Activated CD4-positive, CD25-positive, alpha-beta regulatory T cell treated with anti-CD3 and anti-CD28 coated beads, Interleukin-2, amount 50 U/mL, for 72 hours (primary cell): ENCODE results near the gene SHE.
A peak's percentile ranks its signal among the peaks of the same experiment; 100 is the strongest.
"Not testable (repeated sequence)": the region's sequence is repeated elsewhere in the genome, so short reads cannot be mapped to it uniquely, and the experiment has no call there.

Experiments
- DNase-seq: peaks from one replicate; pipeline ENCODE4 v3.0.0; 2021

Gene SHE

GRCh38 chr1:154502066-154502743 lies at the start of gene SHE, which contains the start of gene TDRD10:
Gene SHE, minus strand, starts transcription at chr1:154502412. Its CDS starts 386 bp downstream, at chr1:154502026.
Gene TDRD10, plus strand, starts transcription at chr1:154502219. Its CDS starts 4,685 bp downstream, at chr1:154506904.
- DNase-seq: no peak

DNA sequence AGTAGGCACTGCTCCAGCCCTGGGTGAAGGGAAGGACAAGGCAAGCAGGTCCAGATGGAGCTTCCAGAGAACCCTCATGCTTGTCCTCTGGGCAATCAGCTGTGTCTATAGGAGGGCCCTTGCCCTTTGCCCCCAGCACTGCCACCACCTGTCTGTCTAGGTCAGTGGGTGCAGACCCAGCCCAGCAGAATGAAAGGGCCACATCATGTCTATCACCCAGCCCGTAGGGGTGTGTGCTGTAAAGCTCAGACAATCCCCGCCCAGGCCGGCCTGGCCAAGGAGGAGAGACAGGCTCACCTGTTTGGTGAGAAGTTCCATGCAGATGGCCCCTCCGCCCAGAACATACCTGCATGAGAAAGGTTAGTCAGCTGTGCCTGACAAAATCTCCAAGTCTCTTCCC lies 49.3 kb upstream of the SHE start:
- no peak for DNase-seq

GRCh38 chr1:154550657-154551056 lies 48.4 kb upstream of the SHE start:
- no peak for DNase-seq

GRCh38 chr1:154550070-154550469 lies 47.9 kb upstream of the SHE start:
- no peak for DNase-seq

DNA sequence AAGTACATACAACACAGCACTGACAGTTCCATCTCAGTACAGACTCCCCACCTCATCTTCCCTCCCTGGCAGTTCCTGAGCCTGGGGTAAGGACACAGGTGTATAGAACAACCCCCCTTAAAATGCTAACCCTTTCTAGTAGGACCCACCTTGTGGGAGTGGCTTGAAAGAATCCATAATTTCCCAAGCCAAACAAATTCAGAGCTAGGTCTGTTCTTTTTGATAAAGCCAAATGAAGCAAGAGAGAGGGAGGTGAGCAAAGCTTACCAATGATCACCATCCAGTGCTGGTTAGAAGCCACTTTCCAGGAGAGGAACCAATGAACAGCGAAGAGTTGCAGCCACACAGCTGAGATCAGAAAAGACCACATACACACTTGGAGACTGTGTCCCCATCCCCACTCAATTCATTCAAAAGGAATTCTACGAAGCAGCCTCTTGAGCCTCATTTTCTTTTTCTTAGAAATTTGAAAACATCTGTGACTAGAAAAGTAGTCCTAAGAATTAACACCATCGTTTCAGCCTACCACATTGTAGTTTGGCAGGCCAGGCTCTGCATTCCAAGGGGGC lies 47.1 kb upstream of the SHE start:
- DNase-seq: no peak

GRCh38 chr1:154548028-154548427 lies 45.8 kb upstream of the SHE start:
- DNase-seq: no peak

- DNase-seq: no peak
Measured at GRCh38 chr1:154547105-154547732, 45.0 kb upstream of the SHE start.

DNA sequence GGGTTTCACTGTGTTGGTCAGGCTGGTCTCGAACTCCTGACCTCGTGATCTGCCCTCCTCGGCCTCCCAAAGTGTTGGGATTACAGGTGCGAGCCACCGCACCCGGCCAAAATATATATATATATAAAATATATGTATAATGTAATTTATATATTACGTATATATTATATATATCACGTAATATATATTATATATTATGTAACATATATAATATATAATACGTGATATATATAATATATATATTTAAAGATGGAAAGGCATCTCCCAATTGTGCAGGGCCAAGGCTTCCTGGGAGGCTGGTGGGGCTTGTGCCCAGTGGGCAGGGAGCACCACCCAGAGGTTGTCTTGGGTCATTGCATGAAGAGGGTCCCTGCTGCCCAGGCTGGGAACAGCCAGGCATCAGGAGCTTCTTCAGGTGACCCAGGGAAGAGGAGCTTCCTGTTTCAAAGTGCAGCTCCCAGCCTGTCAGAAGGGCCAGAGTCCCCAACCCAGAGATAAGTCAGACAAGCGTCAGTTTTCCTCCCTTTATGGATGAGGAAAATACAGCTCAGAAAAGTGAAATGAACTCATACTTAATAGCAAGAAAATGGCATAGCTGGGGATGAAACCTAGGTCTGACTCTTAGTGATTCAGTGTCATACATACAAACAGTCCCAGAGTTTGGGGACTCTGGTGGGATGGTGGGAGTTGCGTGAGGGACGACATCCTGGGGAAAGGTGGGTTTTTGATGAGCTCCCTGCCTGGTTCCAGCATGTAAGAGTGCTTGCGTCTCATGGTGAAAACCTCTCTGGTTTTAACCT lies 44.3 kb upstream of the SHE start:
- peak; percentile 55 for DNase-seq

- DNase-seq: no peak
Measured at GRCh38 chr1:154541231-154541630, 39.0 kb upstream of the SHE start.

DNA sequence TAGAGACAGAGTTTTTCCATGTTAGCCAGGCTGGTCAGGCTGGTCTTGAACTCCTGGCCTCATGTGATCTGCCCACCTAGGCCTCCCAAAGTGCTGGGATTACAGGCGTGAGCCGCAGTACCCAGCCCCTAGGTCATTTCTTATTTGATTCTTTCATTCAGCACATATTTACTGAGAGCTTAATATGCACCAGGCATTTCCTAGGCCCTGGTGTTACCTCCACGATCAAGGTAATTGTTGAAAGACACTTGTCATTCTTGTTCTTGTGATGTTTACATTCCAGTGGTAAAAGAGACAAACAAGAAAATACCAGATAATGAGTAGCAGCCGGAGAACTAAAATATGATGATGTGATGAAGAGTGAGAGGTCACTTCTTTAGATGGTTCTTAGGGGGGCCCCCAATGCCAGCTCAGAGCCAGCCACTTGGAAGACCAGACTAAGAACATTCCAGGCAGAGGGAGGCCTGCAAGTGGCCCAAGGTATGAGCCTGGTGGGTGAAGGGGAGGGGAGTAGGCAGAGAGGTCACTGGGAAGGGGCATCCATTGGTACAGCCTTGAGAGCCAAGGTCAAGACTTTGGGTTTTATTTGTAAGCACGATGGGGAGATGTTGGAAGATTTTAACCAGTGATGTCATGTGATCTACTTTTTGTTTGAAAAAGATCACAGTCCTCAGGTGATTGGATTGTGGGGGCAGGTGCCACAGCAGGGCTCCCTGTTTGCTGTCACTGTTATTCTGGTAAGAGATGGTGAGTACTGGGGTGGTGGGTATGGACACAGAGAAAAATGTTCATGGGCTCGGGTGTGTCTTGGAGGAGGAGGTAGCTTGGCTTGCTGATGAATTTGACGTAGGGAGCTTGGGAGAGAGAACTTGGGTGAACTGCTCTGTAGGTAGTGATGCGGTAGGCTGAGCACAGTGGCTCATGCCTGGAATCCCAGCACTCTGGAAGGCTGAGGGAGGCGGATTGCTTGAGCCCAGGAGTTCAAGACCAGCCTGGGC lies 37.6 kb upstream of the SHE start:
- DNase-seq: no peak

DNA sequence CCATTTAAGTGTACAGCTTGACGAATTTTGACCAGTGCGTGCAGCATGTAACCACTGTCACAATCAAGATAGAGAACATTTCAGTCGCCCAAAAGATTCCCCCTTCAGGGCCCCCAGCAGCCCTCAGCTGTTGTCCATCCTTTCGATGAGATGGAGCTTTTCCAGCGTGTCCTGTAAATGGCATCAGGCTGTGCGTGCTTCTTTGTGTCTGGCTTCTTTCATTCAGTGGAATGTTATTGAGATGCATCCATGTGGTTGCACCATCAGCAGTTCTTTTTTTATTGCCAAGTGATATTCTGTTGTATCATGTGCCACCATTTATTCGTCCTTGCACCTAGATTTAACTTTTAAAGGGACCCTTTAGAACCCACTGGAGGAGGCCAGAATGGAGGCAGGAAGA lies 34.4 kb upstream of the SHE start:
- DNase-seq: no peak

- no peak for DNase-seq
Measured at GRCh38 chr1:154533952-154534844, 32.0 kb upstream of the SHE start.

DNA sequence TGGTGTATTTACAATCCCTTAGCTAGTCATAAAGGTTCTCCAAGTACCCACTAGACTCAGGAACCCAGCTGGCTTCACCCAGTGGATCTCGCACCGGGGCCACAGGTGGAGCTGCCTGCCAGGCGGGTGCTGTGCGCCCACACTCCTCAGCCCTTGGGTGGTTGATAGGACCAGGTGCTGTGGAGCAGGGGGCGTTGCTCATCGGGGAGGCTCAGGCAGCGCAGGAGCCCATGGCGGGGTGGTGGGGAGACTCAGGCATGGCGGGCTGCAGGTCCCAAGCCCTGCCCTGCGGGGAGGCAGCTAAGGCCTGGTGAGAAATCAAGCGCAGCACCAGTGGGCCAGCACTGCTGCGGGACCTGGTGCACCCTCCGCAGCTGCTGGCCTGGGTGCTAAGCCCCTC lies 29.7 kb upstream of the SHE start:
- not testable (repeated sequence) for DNase-seq

- DNase-seq: no peak
Measured at GRCh38 chr1:154529308-154529707, 27.1 kb upstream of the SHE start.

DNA sequence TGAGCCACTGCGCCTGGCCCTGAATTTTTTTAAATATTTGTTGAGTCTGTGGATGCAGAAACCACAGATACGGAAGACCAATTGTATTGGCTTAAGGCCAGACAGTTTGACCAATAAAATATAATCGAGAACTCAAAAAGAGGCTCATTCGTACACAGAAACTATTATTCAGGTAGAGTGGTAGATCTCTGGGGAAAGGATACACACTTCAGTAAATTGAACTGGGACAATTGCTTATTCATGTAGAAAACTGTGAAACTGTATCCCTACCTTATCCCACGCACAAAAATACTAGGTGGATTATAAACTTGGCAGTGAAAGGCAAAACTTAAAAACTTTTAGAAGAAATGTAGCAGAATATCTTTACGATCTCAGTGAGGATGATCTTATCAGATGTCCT lies 25.0 kb upstream of the SHE start:
- DNase-seq: no peak

DNA sequence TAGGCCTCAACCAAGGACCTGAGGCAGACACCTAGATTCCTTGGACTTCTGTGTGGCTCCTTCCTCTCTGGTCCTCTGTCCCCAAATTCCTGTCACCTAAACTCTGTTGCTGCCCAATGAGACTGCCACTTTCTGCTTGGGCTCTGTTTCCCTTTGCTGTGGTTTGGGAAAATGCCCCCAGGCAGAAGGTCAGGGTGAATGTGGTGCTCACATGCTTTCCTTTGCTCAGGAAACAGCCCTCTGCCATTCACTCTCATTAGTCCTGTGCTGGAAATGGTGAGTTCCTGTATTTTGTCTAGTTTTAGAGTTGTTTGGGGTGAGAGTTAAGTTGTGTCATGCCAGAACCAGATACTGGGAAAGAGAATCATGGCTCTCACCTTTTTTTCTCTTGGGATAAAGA lies 22.7 kb upstream of the SHE start:
- no peak for DNase-seq

DNA sequence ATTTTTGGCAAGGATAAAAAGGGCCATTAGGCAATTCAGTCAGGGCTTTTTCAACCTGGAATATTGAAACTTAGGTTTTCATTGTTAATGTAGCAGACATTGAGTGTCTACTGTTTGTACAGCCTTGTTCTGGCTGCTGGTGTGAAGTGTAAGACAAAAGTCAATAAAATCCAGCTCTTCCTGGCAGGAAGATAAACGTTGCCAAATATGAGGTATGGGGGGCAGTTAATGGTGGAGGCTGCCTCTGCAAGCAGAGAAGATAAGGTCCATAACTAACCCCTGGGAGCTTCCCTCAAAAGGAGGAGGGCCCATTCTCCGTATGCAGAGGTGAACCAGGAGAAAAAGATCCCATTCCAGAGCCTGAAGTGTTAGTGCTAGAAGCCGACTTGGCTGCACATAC lies 19.5 kb upstream of the SHE start:
- DNase-seq: no peak

GRCh38 chr1:154520333-154520732 lies 18.1 kb upstream of the SHE start:
- no peak for DNase-seq

- DNase-seq: no peak
Measured at GRCh38 chr1:154519591-154519991, 17.4 kb upstream of the SHE start.

- DNase-seq: no peak
Measured at GRCh38 chr1:154517661-154518060, 15.4 kb upstream of the SHE start.

- no peak for DNase-seq
Measured at GRCh38 chr1:154514066-154514553, 11.9 kb upstream of the SHE start.
